Smooth muscle cell (in vitro differentiated cells): ENCODE data around the gene IL31RA. TPM values are rescaled to one million over a fixed set of nuclear protein-coding genes. Genes with fewer than 3 reads are reported as not detected.
A peak's percentile ranks its signal among the peaks of the same experiment; 100 is the strongest.

Experiments used
- DNase-seq: peaks from one replicate; lab custom pipeline; 2025; ENCODE audit not compliant: unreplicated experiment; lab: John Stamatoyannopoulos, UW
- H2AFZ ChIP-seq: fragments of 200-600 bp; sonication (generic); 2 replicates; pipeline ENCODE4 v1.6.0; 2016; ENCODE audit warnings: antibody characterized with exemption, low read depth, mild to moderate bottlenecking
- H3F3A ChIP-seq: fragments of 200-600 bp; sonication (generic); 2 replicates; pipeline ENCODE4 v1.6.0; 2017; ENCODE audit warnings: antibody characterized with exemption, low read depth
- H3K27ac ChIP-seq: fragments of 200-600 bp; sonication (generic); 2 replicates; pipeline ENCODE4 v1.5.1; 2016; ENCODE audit warnings: low read depth, mild to moderate bottlenecking
- H3K27me3 ChIP-seq: fragments of 200-600 bp; sonication (generic); 2 replicates; pipeline ENCODE4 v1.6.1; 2016; ENCODE audit warnings: low read depth, mild to moderate bottlenecking
- H3K36me3 ChIP-seq: fragments of 200-600 bp; sonication (generic); 2 replicates; pipeline ENCODE4 v1.5.1; 2016; ENCODE audit warnings: low read depth
- H3K4me1 ChIP-seq: fragments of 200-600 bp; sonication (generic); 2 replicates; pipeline ENCODE4 v1.5.1; 2016; ENCODE audit warnings: low read depth
- H3K4me2 ChIP-seq: fragments of 200-600 bp; sonication (generic); 2 replicates; pipeline ENCODE4 v1.6.0; 2016; ENCODE audit warnings: mild to moderate bottlenecking
- H3K4me3 ChIP-seq: fragments of 200-600 bp; sonication (generic); 2 replicates; pipeline ENCODE4 v1.5.1; 2016; ENCODE audit warnings: mild to moderate bottlenecking
- H3K79me2 ChIP-seq: fragments of 200-600 bp; sonication (generic); 2 replicates; pipeline ENCODE4 v1.6.0; 2016; ENCODE audit warnings: low read depth, mild to moderate bottlenecking
- H3K9ac ChIP-seq: fragments of 200-600 bp; sonication (generic); 2 replicates; pipeline ENCODE4 v1.6.0; 2016; ENCODE audit warnings: low read depth
- H3K9me3 ChIP-seq: fragments of 200-600 bp; sonication (generic); replicated peaks from 2 replicates; pipeline ENCODE4 v1.5.1; 2016; ENCODE audit warnings: low read depth
- H4K20me1 ChIP-seq: fragments of 200-600 bp; sonication (generic); 2 replicates; pipeline ENCODE4 v1.6.0; 2016; ENCODE audit warnings: low read depth
- CTCF ChIP-seq: fragments of 200-600 bp; sonication (generic); IDR thresholded peaks from 2 replicates; pipeline ENCODE4 v1.5.1; 2017; ENCODE audit warnings: borderline replicate concordance, mild to moderate bottlenecking, antibody characterized with exemption; ENCODE audit not compliant: insufficient read depth, poor library complexity, severe bottlenecking
- whole genome bisulfite sequencing: methylation state at CpG from one replicate; pipeline ENCODE4 v1.1.7; 2016; ENCODE audit warnings: low lambda C conversion rate; 5-methylcytosine and 5-hydroxymethylcytosine counted together
- polyA plus RNA-seq: library from polyadenylated mRNA; unstranded; fragments of >200 nt; fragmentation: Nextera tagmentation; extraction: Ambion mirVana; gene quantifications from 2 replicates; pipeline ENCODE4 v1.2.1, GENCODE V29; 2016
- total RNA-seq: library from RNA; depleted of rRNA; stranded (reverse); fragments of >200 nt; gene quantifications from 2 replicates; pipeline ENCODE4 v1.2.3, GENCODE V29; 2014

IL31RA gene
- total and polyA plus RNA-seq, 2 experiments from 2014 or later = 0.67 to 2.2 TPM

- no peak for TF ChIP-seq CTCF
These were observed 109.6 kb downstream of the IL31RA start for GRCh38 chr5:55960779-55961178.

GRCh38 chr5:55965525-55965924, 114.4 kb downstream of the IL31RA start:
- Histone ChIP-seq H3K4me2 (no peak overlapping the region), H3K79me2 (peaks cover 89% of the 10 kb centered on the region), H3K9ac (no peak overlapping the region), H3K4me1 (peaks cover 7% of the 10 kb centered on the region), H2AFZ (no peak overlapping the region), H3K9me3 (no peaks in the 10 kb centered on the region), H3F3A (peaks cover 22% of the 10 kb centered on the region), H4K20me1 (peaks cover 93% of the 10 kb centered on the region), H3K27me3 (no peaks in the 10 kb centered on the region), H3K27ac (peak overlapping the region; percentile 61), H3K36me3 (peaks cover 43% of the 10 kb centered on the region), H3K4me3 (no peak overlapping the region)
- WGBS = 84% methylated on average over 6 of the region's 6 CpGs
- no peak for DNase-seq
- TF ChIP-seq CTCF = no peak

More at GRCh38 chr5:55960779-55961178, 109.6 kb downstream of the IL31RA start:
- no peak overlapping the region for H3K27ac ChIP-seq
- peaks cover 86% of the 10 kb centered on the region for H4K20me1 ChIP-seq
- no peaks in the 10 kb centered on the region for H3K4me1 ChIP-seq
- peaks cover 85% of the 10 kb centered on the region for H3K79me2 ChIP-seq
- H3K4me3 ChIP-seq = no peak overlapping the region
- H2AFZ ChIP-seq = no peak overlapping the region
- peaks cover 45% of the 10 kb centered on the region for H3K36me3 ChIP-seq
- peaks cover 3% of the 10 kb centered on the region for H3K9me3 ChIP-seq
- DNase-seq = no peak
- H3K27me3 ChIP-seq = no peaks in the 10 kb centered on the region
- H3K4me2 ChIP-seq = no peak overlapping the region
- 96% methylated on average over 7 of the region's 7 CpGs for WGBS
- peaks cover 23% of the 10 kb centered on the region for H3F3A ChIP-seq
- no peak overlapping the region for H3K9ac ChIP-seq

- H3K79me2 ChIP-seq = peaks cover 91% of the 10 kb centered on the region
- DNase-seq = no peak
- no peak overlapping the region for H3K4me3 ChIP-seq
- H3K36me3 ChIP-seq = peaks cover 38% of the 10 kb centered on the region
- H3K4me1 ChIP-seq = peaks cover 7% of the 10 kb centered on the region
- no peak for TF ChIP-seq CTCF
- peaks cover 94% of the 10 kb centered on the region for H4K20me1 ChIP-seq
- H3K9ac ChIP-seq = no peak overlapping the region
- H3K27ac ChIP-seq = peak overlapping the region; percentile 61
- no peak overlapping the region for H2AFZ ChIP-seq
- no peaks in the 10 kb centered on the region for H3K27me3 ChIP-seq
- H3K4me2 ChIP-seq = no peak overlapping the region
- peaks cover 22% of the 10 kb centered on the region for H3F3A ChIP-seq
- no peaks in the 10 kb centered on the region for H3K9me3 ChIP-seq
These were observed 115.1 kb downstream of the IL31RA start for GRCh38 chr5:55966284-55966683.

GRCh38 chr5:55969956-55970355, 118.8 kb downstream of the IL31RA start:
- Histone ChIP-seq H3K36me3 (peaks cover 21% of the 10 kb centered on the region), H3K9ac (no peak overlapping the region), H3K27ac (peak overlapping the region; percentile 54), H3K4me2 (peak overlapping the region; percentile 20), H3K4me1 (peaks cover 7% of the 10 kb centered on the region), H2AFZ (no peak overlapping the region), H3K4me3 (no peak overlapping the region), H4K20me1 (peaks cover 100% of the 10 kb centered on the region), H3K79me2 (peaks cover 100% of the 10 kb centered on the region), H3K27me3 (no peaks in the 10 kb centered on the region), H3F3A (peaks cover 17% of the 10 kb centered on the region), H3K9me3 (no peaks in the 10 kb centered on the region)
- WGBS = 0% methylated on average over 1 of the region's 1 CpG
- DNase-seq = no peak
- no peak for TF ChIP-seq CTCF
